ENCODE results near the gene TRPM2. TPM values are rescaled to one million over a fixed set of nuclear protein-coding genes. Genes with fewer than 3 reads are reported as not detected.

Gene TRPM2
- total RNA-seq, 4 donors from 2014 or later = 1.0 to 3.3 (median 3.1) TPM

GRCh38 chr21:44317871-44318270 lies 35.5 kb upstream of the TRPM2 start:
- 97% methylated on average over 7 of the region's 22 CpGs; no CpG with 5 or more reads in 1 of the 2 donors for WGBS, 2 donors (ENCODE audit: low coverage in 1 of 2)
- peaks cover 0 to 100% of the 10 kb centered on the region in 2 donors for H3K36me3 ChIP-seq

GRCh38 chr21:44318489-44319285 lies 34.7 kb upstream of the TRPM2 start:
- Histone ChIP-seq H3K4me3 (no peak overlapping the region), H3K9me3 (no peaks in the 10 kb centered on the region), H3K4me1 (no peaks in the 10 kb centered on the region), H3K27ac (no peak overlapping the region), H3K36me3 (peaks cover 0 to 100% of the 10 kb centered on the region in 2 donors), H3K27me3 (no peaks in the 10 kb centered on the region)
- no peak for ATAC-seq
- TF ChIP-seq POLR2AphosphoS5 (IDR thresholded peaks at IDR 0.05) (no peak), CTCF (IDR thresholded peaks at IDR 0.05) (no peak), POLR2A (IDR thresholded peaks at IDR 0.05) (no peak), EP300 (IDR thresholded peaks at IDR 0.05) (no peak)
- 93% methylated on average over 4 of the region's 25 CpGs; no CpG with 5 or more reads in 1 of the 2 donors for WGBS, 2 donors (ENCODE audit: low coverage in 1 of 2)

More at GRCh38 chr21:44317871-44318270, 35.5 kb upstream of the TRPM2 start:
- no peak for TF ChIP-seq POLR2AphosphoS5 (IDR thresholded peaks at IDR 0.05)
- TF ChIP-seq CTCF (IDR thresholded peaks at IDR 0.05) = no peak
- TF ChIP-seq POLR2A (IDR thresholded peaks at IDR 0.05) = no peak
- TF ChIP-seq EP300 (IDR thresholded peaks at IDR 0.05) = no peak
- H3K4me1 ChIP-seq = no peaks in the 10 kb centered on the region
- no peaks in the 10 kb centered on the region for H3K27me3 ChIP-seq
- H3K9me3 ChIP-seq = no peaks in the 10 kb centered on the region
- H3K4me3 ChIP-seq = no peak overlapping the region
- no peak for ATAC-seq
- H3K27ac ChIP-seq = no peak overlapping the region

GRCh38 chr21:44319407-44320065 lies 33.9 kb upstream of the TRPM2 start:
- no peak overlapping the region for H3K27ac ChIP-seq

GRCh38 chr21:44320847-44321246 lies 32.6 kb upstream of the TRPM2 start:
- no peaks in the 10 kb centered on the region for H3K9me3 ChIP-seq
- peaks cover 0 to 100% of the 10 kb centered on the region in 2 donors for H3K36me3 ChIP-seq
- no peak overlapping the region for H3K27ac ChIP-seq

More at GRCh38 chr21:44319407-44320065, 33.9 kb upstream of the TRPM2 start:
- H3K27me3 ChIP-seq = no peaks in the 10 kb centered on the region
- no peak for ATAC-seq
- H3K9me3 ChIP-seq = no peaks in the 10 kb centered on the region
- H3K4me3 ChIP-seq = no peak overlapping the region
- H3K36me3 ChIP-seq = peaks cover 0 to 100% of the 10 kb centered on the region in 2 donors
- WGBS, 2 donors (ENCODE audit: low coverage in 1 of 2) = no CpG with 5 or more reads among the region's 35 CpGs
- no peaks in the 10 kb centered on the region for H3K4me1 ChIP-seq
- no peak for TF ChIP-seq POLR2A (IDR thresholded peaks at IDR 0.05)
- no peak for TF ChIP-seq CTCF (IDR thresholded peaks at IDR 0.05)
- no peak for TF ChIP-seq EP300 (IDR thresholded peaks at IDR 0.05)
- TF ChIP-seq POLR2AphosphoS5 (IDR thresholded peaks at IDR 0.05) = no peak

More at GRCh38 chr21:44320847-44321246, 32.6 kb upstream of the TRPM2 start:
- Histone ChIP-seq H3K27me3 (no peaks in the 10 kb centered on the region), H3K4me3 (no peak overlapping the region), H3K4me1 (no peaks in the 10 kb centered on the region)
- 100% methylated on average over 1 of the region's 13 CpGs; no CpG with 5 or more reads in 1 of the 2 donors for WGBS, 2 donors (ENCODE audit: low coverage in 1 of 2)
- no peak for ATAC-seq
- no peak for TF ChIP-seq CTCF (IDR thresholded peaks at IDR 0.05)
- no peak for TF ChIP-seq POLR2AphosphoS5 (IDR thresholded peaks at IDR 0.05)
- no peak for TF ChIP-seq EP300 (IDR thresholded peaks at IDR 0.05)
- no peak for TF ChIP-seq POLR2A (IDR thresholded peaks at IDR 0.05)
